ENCODE measurements around the gene GPR143. TPM values are rescaled to one million over a fixed set of nuclear protein-coding genes. Genes with fewer than 3 reads are reported as not detected.

Gene GPR143
- total and polyA plus RNA-seq, 2 of the 4 experiments (the other 2 are of a cell fraction), result 0.07 TPM; not detected in 1

GRCh38 chrX:9703406-9703805 is 62.2 kb downstream of the GPR143 start:
- Histone ChIP-seq H3K79me1 (ENCODE audit: low read depth in 1 of 2, low read length in 2 of 2) (no peaks in the 10 kb centered on the region), H3K9ac (ENCODE audit: low read depth, low read length) (no peak overlapping the region), H3K4ac (ENCODE audit: low read depth, low read length) (no peak overlapping the region), H3K36me3 (ENCODE audit: control insufficient read depth, insufficient read depth, low read length) (peaks cover 35% of the 10 kb centered on the region), H4K91ac (ENCODE audit: insufficient read depth, low read depth, low read length) (no peak overlapping the region), H3K4me2 (ENCODE audit: low read depth, low read length) (no peak overlapping the region), H3K4me1 (ENCODE audit: control insufficient read depth, insufficient read depth, low read length) (no peaks in the 10 kb centered on the region), H4K20me1 (ENCODE audit: insufficient read depth, low read length) (no peaks in the 10 kb centered on the region), H3K27ac (ENCODE audit: insufficient read depth, low read length) (no peak overlapping the region), H2AK9ac (replicated peaks; ENCODE audit: low read depth, low read length, poor library complexity) (no peak overlapping the region), H2AK5ac (ENCODE audit: low read depth, low read length) (no peak overlapping the region), H3K9me3 (ENCODE audit: control insufficient read depth, insufficient read depth, low read length) (no peaks in the 10 kb centered on the region), H2BK15ac (ENCODE audit: low read depth, low read length) (no peak overlapping the region), H2AFZ (replicated peaks; ENCODE audit: low read length, poor library complexity) (no peak overlapping the region), H2BK120ac (ENCODE audit: low read depth, low read length) (no peak overlapping the region), H3K56ac (ENCODE audit: extremely low read depth, insufficient read depth, low read length) (no peak overlapping the region), H3K4me3 (ENCODE audit: insufficient read depth, low read depth, low read length) (no peak overlapping the region), H3K27me3 (ENCODE audit: control insufficient read depth, insufficient read depth, low read length) (no peaks in the 10 kb centered on the region), H4K8ac (ENCODE audit: low read depth in 2 of 2, low read length in 2 of 2) (no peak overlapping the region), H2BK5ac (ENCODE audit: low read depth, low read length, poor library complexity, severe bottlenecking) (no peak overlapping the region), H2BK20ac (ENCODE audit: low read depth, low read length) (no peak overlapping the region), H3K18ac (ENCODE audit: low read depth, low read length) (no peak overlapping the region), H3K9me1 (ENCODE audit: insufficient read depth, low read length) (no peaks in the 10 kb centered on the region), H3K14ac (replicated peaks; ENCODE audit: low read depth, low read length) (no peak overlapping the region), H3K23ac (ENCODE audit: low read depth, low read length) (no peak overlapping the region), H4K5ac (ENCODE audit: low read depth, low read length) (no peak overlapping the region)
- ChIA-PET POLR2A (ENCODE audit: unreplicated experiment) (no interaction called here), CTCF (interaction anchor here (0.5 kb wide), 2 partner anchors 50 to 776 kb away, joined by 3 to 5 read pairs; no protein-coding TSS in a partner anchor)
- BruUV-seq (replicated peaks), result no TSS peak
- dilution Hi-C loops (cut with HindIII; ENCODE audit: low sequenced_read_pairs, unreplicated experiment), result no loop called here
- TF ChIP-seq ELK1 (IDR thresholded peaks at IDR 0.05; ENCODE audit: borderline replicate concordance, low read depth, low read length), result no peak
- no peak for TF ChIP-seq POLR2A (IDR thresholded peaks at IDR 0.05; ENCODE audit: low read depth, low read length)
- TF ChIP-seq CTCF (conservative IDR thresholded peaks at IDR 0.05; ENCODE audit: low read depth, low read length), result no peak
- no peak for TF ChIP-seq MXI1 (IDR thresholded peaks at IDR 0.05; ENCODE audit: borderline replicate concordance, low read depth, low read length)
- TF ChIP-seq CHD1 (IDR thresholded peaks at IDR 0.05; ENCODE audit: low read depth, low read length), result no peak
- TF ChIP-seq USF2 (IDR thresholded peaks at IDR 0.05; ENCODE audit: low read depth, low read length), result no peak
- no peak for TF ChIP-seq MAZ (IDR thresholded peaks at IDR 0.05; ENCODE audit: borderline replicate concordance, low read depth, low read length)
- TF ChIP-seq BHLHE40 (IDR thresholded peaks at IDR 0.05; ENCODE audit: low read depth, low read length), result no peak
- TF ChIP-seq NFE2L2 (IDR thresholded peaks at IDR 0.05; ENCODE audit: low read depth, low read length), result no peak
- DNase-seq (no peak), ATAC-seq (ENCODE audit: low read depth) (no peak)
- intact Hi-C loops (cut with micrococcal nuclease), result loop anchor here (10.0 kb wide), 1 partner anchor 959 kb away; no protein-coding TSS in a partner anchor
- 85% methylated on average over 3 of the region's 14 CpGs; no CpG with 5 or more reads in 1 of the 2 experiments for WGBS, 2 experiments (ENCODE audit: extremely low coverage in 2 of 2, insufficient read length in 1 of 2)
- in situ Hi-C loops (cut with MboI; ENCODE audit: low sequenced_read_pairs), result no loop called here
